WTC11 (cell line): ENCODE measurements around the gene PAIP2.

ENCODE experiments used
- ATF2 ChIP-seq: sonication (generic); formaldehyde crosslinking; IDR thresholded peaks from 2 replicates; pipeline ENCODE4 v1.8.1; 2022; ENCODE audit warnings: low read depth, missing genetic modification reagents, borderline replicate concordance
- HMGA2 ChIP-seq: fragments of 250-450 bp; sonication (Bioruptor Pico); IDR thresholded peaks from 2 replicates; pipeline ENCODE4 v1.4.0; 2021; ENCODE audit warnings: mild to moderate bottlenecking, moderate library complexity
- JUN ChIP-seq: sonication (generic); formaldehyde crosslinking; IDR thresholded peaks from 2 replicates; pipeline ENCODE4 v1.8.0; 2023; ENCODE audit warnings: mild to moderate bottlenecking, missing genetic modification reagents
- PREB ChIP-seq: sonication (generic); formaldehyde crosslinking; IDR thresholded peaks from 2 replicates; pipeline ENCODE4 v1.8.1; 2022; ENCODE audit warnings: mild to moderate bottlenecking, missing genetic modification reagents, moderate library complexity, borderline replicate concordance
- ZNF121 ChIP-seq: sonication (generic); formaldehyde crosslinking; IDR thresholded peaks from 2 replicates; pipeline ENCODE4 v1.8.0; 2023; ENCODE audit warnings: missing genetic modification reagents
- ZNF232 ChIP-seq: sonication (generic); formaldehyde crosslinking; IDR thresholded peaks from 2 replicates; pipeline ENCODE4 v1.8.0; 2022; ENCODE audit warnings: mild to moderate bottlenecking, missing genetic modification reagents
- TF ChIP-seq, protein P1 (sequence below): fragments of 200-600 bp; IDR thresholded peaks from 2 replicates; pipeline ENCODE4 v1.8.0; 2022; ENCODE audit warnings: antibody characterized with exemption
- TF ChIP-seq, protein P2 (sequence below): sonication (generic); formaldehyde crosslinking; conservative IDR thresholded peaks from 2 replicates; pipeline ENCODE4 v1.8.1; 2022; ENCODE audit warnings: mild to moderate bottlenecking, missing genetic modification reagents

- TF ChIP-seq ZNF121 (CRISPR knock-in tag) (no peak), HMGA2 (CRISPR knock-in tag) (no peak), JUN (CRISPR knock-in tag) (no peak), ATF2 (CRISPR knock-in tag) (no peak), ZNF232 (CRISPR knock-in tag) (no peak), PREB (CRISPR knock-in tag) (no peak)
- TF ChIP-seq, protein P1, sequence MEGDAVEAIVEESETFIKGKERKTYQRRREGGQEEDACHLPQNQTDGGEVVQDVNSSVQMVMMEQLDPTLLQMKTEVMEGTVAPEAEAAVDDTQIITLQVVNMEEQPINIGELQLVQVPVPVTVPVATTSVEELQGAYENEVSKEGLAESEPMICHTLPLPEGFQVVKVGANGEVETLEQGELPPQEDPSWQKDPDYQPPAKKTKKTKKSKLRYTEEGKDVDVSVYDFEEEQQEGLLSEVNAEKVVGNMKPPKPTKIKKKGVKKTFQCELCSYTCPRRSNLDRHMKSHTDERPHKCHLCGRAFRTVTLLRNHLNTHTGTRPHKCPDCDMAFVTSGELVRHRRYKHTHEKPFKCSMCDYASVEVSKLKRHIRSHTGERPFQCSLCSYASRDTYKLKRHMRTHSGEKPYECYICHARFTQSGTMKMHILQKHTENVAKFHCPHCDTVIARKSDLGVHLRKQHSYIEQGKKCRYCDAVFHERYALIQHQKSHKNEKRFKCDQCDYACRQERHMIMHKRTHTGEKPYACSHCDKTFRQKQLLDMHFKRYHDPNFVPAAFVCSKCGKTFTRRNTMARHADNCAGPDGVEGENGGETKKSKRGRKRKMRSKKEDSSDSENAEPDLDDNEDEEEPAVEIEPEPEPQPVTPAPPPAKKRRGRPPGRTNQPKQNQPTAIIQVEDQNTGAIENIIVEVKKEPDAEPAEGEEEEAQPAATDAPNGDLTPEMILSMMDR = no peak
- TF ChIP-seq, protein P2, sequence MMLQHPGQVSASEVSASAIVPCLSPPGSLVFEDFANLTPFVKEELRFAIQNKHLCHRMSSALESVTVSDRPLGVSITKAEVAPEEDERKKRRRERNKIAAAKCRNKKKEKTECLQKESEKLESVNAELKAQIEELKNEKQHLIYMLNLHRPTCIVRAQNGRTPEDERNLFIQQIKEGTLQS (CRISPR knock-in tag) = no peak
Observed at GRCh38 chr5:139369181-139369580, 27.5 kb downstream of the PAIP2 start.
